ENCODE measurements around the gene CPLX3.

Gene CPLX3

DNA sequence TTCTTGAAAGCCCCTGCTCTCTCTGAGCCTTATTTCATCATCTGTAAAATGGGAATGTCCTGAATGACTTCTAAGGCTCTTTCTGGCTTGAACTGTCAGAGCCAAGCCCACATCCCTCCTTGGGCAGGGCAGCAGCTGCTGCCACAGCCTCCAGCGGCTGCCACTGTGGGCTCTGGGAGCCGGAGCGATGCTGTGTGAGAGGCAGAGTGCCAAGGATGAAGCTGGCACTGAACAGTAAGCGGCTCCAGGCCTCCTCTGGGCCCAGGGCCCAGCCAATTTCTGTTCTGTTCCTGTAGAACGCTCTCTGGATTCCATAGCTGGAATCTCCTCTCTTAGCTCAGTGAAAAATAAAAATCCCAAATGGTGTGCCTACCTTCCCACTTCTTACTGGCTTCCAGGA, 4.4 kb downstream of the CPLX3 start:
- DNase-seq = no peak

DNA sequence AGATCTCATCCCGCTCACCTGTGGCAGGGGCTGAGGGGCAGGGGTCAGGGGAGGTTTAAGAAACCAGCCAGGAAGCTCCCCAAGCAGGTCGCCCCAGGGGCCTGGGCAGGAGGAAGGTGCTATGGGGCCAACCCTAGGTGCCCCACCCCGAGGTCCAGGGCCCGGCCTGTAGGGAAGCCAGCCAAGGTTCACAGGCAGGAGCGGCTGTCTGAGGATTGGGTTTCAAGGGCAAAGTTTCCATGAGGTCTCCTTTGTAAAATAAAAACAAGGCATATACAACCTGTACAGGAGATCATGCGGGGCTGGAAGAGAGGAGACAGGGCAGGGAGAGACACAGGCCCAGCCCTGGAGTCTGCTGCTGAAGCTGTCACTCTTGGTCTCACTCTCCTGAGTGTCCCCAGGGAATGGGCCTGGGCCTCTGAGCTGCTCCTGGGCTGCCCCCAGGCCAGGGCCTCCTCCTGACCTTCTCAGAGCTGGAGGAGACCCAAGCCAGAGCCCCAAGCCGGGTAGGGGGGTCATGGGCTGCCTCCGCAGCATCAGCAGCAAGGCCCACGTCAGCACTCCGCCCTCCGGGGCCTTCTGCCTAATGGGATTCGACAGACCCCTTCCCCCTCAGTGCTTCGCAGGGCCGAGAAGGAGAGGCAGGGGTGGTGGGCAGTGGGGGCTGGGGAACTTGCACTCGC, 5.5 kb downstream of the CPLX3 start:
- no peak for DNase-seq

DNA sequence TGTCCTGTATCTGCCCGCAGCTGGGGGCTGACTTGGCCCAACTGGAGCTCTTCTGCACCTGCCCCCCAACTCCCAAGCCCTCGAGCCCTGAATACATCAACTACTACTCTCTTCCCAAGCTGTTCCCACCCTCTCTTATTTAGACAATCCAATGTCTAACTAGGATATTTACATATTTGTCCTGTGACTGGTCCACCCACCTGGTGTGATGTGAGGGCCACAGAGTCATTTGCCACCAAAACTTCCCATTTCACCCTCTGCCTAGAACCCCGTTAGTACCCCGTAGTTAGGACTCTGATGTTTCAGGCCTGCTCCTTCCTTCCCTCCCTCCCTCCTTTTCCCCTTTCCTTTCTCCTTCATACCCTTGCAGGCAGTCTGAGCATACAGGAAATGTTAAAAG, 6.4 kb downstream of the CPLX3 start:
- no peak for DNase-seq

DNA sequence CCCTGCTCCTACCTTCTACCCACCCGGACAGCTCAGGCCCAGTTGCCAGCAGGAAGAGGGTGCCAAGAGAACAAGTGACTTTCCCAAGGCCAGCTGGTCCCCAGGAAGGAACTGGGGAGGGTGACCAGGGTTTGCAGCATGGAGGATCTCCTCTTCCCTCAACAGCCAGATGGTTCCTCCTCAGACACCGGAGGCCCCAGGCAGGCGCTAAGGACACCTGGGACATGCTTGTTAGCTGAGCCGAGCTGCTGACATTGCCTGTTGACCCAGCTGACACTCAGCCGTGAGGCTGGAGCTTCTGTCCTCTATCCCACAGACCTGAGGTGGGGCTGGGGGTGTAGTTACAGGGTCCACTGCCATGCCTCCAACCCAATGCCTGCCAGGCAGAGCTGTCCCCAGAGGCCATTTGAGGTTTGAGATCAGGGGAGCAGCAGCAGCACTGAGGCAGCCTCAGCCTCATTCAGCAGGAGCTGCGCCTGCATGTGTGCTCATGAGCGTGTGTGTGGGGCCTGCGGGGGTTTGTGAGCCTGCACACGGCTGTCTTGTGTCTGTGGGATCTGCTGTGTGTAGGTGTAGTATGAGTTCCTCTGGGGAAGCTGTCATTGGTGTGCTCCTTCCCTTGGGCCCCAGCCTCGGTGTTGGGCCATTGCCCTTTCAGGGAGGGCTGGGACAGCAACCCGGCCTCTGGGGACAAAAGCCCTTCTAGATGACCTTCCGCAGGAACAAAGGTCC, 7.1 kb downstream of the CPLX3 start:
- no peak for DNase-seq

DNA sequence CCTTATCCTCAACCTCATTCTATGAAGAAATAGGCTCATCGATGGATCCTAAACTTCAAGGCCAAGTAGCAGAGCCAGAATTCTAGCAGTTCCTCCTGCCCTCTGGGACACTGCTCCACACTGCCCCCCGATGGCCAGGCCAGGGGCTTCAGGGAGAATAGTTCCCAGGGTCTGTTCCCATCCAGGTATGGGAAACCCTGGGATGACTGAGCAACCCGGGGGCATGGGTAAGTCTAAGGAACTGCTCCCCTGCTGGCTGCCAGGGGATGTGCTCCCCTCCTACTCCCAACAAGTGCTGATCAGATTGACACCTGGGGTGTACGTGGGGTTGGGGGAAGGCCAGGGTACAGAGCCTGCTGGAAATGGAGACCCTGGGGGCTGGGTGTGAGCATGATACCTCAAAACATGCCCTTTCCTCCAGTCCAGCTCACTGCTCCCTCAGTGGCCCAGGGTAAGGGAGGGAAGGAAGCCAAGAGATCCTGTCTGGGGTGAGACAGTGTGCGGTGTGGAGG, 8.9 kb downstream of the CPLX3 start:
- DNase-seq = no peak

DNA sequence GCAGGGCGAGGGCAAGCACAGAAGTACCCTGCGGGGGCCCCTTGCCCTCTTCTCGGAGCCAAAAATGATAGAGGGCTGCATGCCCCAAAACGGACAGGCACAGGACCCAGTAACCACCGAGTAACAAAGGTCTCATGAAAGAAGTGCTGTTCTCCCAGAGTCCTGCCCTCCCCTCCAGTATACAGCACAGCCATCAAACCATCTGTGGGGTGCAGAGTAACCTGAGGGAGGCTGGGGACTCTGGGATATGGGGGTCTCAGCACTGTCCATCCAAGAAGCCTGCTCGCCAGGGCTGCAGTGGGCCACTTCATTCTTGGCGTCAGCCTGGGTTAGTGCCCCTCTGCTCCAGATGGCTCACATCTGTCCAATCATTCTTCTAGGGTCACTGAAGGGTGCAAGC, 10.4 kb downstream of the CPLX3 start:
- DNase-seq = no peak

DNA sequence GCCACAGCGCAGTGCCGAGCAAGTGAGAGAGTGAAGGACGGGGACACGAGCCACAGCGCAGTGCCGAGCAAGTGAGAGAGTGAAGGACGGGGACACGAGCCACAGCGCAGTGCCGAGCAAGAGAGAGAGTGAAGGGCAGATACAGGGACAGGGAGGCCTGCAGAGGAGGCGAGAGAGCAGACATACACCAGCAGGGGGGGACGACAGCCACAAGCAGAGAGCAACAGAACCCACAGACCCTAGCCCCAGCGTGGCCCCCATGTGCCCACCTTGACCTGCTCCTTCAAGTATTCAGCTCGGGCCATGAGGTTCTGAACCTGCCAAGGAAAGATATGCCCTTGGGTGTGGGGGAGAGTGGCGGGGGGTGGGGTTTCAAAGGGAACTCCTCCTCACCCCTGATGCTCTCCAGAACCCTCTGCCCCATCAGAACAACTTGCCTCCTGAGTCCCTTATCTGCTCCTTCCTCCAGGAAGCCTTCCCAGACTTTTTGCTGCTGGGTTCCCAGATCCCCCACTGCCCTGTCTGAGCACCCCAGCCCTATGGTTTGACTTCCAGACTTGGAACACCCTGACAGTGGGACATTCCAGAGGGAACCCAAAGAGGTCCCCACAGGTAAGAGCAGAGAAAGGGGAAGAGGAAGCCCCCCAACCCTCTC, 11.2 kb downstream of the CPLX3 start:
- no peak for DNase-seq

DNA sequence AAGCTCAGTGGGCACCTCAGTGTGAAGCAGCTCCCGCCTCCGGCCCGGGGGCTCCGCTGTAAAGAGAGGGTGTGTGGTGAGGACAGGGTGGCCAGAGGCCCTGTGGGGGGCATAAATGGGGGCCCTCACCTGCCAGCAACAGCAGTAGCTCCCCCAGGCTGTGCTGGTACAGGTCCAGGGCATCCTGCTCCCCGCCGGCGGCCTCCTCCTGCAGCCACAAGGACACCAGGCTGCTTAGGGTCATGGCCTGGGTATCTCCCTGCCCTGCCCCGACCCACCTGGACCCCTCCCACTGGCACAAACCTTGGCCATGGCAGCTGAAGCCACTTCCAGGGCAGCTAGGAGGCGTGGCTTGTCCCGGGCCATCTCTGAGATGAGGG, 11.7 kb downstream of the CPLX3 start:
- no peak for DNase-seq

DNA sequence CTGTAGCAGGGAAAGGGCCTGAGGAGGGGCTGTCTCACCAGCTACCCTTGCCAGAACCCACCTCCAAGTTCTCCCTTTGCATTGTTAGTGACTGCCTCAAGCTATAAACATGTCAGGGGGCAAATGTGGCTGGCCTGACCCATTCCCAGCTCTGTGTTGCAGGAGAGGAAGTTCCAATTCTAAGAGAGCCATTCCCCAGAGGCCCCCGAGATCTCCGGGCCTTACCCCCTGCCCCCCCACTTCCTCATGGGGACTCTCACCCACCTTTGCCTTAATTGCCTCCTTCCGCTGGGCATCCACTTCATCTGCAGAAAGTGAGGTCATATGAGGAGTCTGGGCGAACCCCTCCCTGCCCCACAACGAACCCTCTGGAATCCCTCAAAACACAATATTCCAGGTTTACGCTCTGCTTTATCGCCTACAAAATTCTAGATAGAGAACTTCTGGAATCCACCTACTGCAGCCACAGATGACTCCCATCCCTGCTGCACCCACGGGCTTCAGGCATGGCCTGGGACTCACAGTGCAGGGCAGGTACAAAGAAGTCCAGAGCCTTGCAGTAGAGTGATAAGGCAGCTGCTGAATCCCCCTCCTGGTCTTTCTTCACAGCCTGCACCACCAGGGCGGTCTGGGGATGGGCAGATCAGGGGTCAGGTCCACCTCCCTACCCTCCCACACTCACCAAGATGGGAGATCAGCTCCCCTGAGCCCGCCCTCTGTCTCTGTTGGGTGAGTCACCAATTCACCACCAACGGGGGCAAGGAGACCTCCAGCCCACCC, 12.5 kb downstream of the CPLX3 start:
- DNase-seq = no peak

DNA sequence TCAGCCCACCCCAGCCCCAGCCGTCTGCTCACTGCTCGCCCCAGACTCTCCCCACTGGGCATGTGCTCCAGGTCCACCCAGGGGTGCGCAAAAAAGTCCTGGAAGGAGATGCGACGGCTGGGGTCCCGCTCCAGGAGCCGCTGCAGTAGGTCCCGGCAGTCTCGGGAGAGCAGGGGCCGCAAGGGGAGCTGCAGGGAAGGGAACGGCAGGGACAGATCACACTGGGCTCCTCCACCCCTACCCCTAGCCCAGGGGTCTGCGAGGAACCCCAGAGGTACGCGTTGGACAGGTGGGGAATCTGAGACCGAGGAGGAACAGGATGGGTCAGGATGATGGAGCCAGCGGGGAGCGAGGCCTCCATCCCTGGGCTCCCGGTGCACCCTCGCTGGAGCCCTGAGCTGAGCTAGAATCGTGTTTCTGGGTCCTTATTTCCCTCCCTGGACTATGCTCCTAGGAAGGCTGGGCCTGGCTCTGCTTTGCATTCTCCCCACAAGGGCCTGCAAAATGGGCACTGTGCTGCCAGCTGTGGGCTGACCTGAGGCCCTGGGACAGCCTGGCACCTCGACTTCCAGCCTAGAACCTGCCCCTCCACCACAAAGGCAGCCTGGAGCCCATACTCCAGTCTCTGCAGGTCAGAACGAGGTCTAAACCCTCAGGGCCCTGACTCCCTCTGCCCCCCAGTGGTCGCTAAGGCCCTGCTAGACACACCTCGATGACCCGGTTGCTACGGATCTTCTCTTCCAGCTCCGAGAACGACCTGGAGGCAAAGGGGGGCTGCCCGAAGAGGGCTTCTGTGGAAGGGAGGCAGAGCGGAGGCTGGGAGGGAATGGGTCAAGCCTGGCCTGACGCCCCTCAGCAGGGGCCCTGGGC, 13.3 kb downstream of the CPLX3 start:
- DNase-seq = no peak

DNA sequence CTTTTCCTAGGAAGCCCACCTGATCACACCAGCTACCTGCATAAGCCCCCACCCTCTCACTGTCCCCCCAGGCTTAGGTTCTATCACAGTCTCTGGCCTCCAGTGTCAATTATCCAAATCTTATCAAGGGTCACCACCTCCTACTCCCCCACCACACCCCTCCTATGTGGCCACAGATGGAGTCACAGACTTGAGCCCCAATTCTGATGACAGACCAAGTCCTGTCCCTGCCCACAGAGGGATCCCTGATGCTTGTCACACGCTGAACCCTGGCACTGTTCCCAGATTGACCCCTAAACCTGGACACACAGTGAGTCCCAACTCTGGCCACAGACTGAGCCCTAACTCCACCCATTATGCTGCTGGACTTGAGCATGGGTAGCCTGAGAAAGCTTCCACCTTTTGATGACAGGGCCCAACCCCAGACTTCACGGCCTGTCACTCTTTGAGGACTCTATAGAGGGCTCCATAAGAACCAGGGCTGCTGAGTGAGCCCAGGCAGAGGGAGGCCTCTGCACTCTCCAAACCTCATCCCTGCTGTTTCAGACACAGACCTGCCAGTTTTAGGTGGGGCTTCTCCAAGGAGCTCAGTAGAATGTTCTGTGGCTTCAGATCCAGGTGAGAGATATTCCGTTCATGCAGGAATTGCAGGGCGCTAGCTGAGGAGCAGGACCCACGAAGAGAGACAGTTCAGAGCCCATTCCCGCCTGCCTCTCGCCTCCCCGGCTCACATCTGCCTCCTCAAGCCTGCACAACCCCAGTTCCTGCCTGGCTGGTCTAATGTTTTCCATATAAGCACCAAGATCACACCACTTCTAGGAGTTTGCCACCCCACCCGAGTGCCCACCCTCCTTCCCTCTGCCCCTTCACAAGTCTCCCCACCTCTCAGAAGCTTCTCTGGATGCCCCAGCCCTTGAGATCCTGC, 14.7 kb downstream of the CPLX3 start:
- no peak for DNase-seq

DNA sequence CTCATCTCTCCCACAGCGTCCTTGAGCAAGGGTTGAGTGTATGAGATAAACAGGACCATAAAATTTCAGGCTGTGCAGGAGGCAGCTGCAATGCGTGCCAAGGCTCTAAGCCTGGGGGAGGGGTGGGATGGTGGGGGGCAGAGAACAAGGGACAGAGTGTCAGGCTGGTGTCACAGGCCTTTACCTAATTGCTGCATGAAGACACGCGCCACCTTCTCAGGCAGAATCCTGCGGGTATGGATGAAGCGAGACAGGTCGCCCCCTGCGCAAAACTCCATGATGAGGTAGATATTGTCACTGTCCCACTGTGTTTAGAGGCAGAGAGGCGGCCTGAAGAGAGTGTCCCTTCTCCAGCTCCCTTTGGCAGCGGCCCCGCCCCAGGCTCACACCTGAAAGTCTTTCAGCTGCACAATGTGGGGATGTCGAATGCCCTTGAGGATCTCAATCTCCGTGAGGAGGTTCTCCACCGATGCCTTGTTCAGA, 15.5 kb downstream of the CPLX3 start:
- DNase-seq = no peak

DNA sequence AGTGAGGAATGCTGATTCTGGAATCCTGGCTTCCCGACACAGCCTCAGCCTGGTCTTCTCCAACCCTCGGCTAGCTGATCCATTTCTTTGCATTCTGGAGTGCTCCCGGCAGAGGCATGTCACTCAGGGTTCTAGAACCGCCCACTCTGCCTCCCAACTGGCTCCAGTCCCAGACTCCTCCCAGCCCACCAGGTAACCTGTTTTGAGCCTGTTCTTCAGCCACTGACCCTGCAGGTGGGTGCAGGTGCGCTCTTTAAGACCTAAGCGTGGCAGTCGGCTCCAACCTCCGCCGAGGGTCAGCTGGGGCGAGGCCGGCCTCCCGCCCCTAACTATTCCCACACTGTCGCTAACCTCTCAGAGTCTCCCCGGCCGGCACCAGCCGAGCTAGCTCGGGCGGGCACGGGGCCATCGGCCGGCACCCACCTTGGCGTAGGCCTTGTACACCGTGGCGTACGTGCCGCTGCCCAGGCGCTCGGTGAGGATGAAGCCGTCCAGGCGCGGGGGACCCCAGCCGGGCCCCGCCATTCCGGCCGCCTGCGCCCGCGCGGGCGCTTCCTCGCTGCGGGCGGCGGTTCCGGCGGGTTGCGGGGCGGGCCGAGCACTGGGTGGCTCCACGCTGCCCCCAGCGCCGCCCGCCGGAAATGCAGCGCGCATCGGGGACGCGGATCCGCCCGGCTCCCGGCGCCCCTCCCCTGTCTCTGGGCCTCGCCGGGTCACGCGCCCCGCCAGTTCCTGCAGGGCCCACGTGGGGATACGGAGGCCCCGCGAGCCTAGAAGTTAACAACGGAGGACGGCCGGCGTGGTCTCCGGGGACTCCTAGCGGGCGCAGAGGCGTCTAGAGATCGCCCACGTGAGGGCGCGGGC, 16.4 kb downstream of the CPLX3 start, which contains the start of gene ULK3:
TSS of gene ULK3 (minus strand) at position 576 of the 864 bp plus-strand sequence. CDS start at position 525, 51 bp downstream.
- peak; percentile 42 for DNase-seq

DNA sequence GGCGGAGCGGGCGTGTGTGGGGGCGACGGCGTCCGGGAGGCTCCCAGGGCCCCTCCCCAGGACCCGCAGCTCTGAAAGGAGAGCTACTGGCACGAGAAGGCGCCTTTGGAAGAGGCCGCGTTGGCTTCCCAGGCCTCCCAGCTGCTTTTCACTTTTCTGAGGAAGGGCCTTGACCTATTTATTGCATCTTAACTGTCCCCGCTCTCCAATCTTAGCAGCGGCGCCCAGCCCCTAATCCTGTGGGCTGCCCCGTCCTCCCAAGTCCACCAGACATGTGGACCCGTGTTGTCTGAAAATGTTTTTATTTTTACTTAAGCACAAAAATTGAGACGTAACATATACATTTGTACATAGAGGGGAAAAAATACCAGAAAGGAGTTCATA, 17.0 kb downstream of the CPLX3 start:
- no peak for DNase-seq

DNA sequence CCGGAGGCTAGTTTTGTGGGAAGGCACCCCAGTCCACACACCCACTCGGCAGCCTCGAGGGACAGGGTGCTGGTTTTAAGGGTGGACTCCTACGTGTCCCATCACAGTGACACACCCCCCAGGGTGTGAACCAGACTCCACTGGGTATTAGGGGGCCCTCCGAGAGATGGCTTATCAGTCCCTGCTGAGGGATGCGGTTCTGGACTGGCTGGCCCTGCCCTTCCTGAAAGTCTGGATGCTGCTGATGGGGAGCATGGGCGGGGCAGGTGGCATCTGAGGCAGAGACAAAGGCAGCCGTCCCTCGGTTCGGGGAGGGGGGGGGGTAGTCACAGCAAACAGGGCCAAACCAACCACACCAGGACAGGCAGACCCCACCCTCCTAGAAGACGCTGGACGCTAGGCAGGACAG, 17.5 kb downstream of the CPLX3 start:
- no peak for DNase-seq

DNA sequence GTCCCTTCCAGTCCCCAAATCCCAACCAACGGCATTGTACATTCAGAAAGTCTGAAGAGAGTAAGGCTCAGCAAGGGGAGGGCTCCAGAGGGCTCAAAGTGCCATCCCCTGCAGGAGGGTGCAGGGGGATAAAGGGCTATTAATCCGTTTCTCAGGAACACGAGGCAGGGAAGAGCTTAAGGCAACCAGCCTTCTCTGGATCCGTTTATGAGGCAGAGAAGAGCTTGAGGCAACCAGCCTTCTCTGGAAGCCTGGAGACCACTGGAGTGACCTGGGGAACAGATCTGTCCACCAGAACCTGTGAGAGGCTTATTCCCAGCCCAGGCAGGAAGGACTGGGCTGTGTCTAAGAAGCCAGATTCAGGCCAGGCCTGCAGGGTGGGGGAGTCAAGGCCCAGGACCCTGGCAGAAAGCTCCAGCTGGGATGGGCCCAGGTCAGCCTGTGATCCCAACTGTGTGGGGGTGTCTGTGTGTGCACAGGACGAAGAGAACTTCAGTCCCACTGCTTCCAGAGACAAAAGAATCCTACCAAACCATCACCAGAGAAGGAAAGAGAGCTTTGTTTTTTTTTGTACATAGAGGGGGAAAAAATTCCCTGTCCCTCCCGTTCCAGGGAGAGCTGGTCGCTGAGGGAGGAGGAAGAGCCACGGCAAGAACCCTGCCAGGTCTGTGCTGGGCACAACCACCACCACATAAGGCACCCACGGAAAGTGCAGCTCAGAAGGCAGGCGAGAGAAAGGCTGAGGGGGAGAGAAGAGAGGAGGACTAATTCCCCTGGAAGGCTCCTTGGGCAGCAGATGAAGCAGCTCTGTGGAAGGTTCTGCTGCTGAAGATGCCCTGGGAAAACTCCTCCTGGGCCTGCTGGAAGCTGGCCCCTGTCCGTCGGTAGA, 18.1 kb downstream of the CPLX3 start:
- no peak for DNase-seq

DNA sequence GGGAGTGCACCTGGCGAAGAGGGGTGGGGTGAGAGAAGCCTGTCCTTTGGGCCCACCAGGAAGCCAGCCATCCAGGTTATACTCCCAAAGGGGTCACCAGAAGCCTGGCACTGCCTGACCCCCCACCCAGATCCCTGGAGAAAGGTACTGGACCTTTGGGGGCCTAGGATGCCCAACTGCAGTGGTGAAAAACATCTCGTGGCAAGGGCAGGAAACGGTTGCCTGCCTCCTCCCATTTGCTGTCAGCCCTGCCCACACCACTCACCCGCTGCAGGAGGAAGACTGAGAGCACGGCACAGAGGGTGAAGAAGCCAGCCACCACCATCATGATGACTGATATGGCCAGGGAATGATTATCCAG, 18.8 kb downstream of the CPLX3 start:
- no peak for DNase-seq

DNA sequence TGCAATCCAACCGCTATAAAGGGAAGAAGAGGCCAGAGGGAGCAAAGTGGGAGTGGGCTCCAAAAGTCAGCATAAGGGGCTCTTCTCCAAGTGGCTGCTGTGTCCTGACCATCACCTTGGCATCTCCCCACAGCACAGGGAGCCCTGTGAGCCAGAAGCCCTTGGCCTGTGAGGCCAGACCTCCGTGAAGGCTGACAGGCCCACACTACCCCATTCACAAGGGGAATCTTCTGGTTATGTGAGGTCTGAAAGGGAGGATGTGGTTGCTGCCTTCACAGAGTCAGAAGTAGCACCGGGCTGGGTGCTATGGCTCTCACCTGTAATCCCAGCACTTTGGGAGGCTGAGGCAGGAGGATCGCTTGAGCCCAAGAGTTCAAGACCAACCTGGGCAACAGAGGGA, 19.2 kb downstream of the CPLX3 start:
- DNase-seq = no peak

DNA sequence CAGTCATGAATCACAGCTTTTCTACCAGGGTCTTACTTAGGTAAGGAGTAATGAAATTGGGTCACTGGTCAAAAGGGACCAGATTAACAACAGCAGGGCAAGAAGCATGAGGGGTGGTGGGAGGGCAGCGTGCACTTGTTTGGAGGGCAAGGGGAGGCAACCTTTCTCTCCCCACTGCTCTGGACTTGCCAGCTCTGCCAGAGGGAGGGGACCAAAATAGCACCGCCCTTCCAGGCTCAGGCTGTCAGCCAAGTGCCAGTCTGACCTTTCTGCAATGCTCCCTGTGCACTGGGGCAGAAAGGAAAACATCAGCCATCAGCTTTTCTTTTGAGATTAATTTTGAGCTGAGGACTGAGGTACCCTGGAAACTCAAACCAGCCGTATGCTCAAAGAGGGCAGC, 21.0 kb downstream of the CPLX3 start:
- no peak for DNase-seq
